SK-N-DZ (cell line): ENCODE data around the gene IGF2R. TPM values are rescaled to one million over a fixed set of nuclear protein-coding genes. Genes with fewer than 3 reads are reported as not detected.
"Not testable (repeated sequence)": the region's sequence is repeated elsewhere in the genome, so short reads cannot be mapped to it uniquely, and the experiment has no call there.

Source experiments
- DNase-seq: peaks from one replicate; pipeline ENCODE4 v3.0.0-alpha.2; 2015; ENCODE audit warnings: low spot score
- polyA plus RNA-seq, 2 experiments: library from polyadenylated mRNA; depleted of rRNA; stranded (reverse); fragments of >200 nt; gene quantifications; 2 replicates each; pipeline ENCODE4 v1.2.3, GENCODE V29; 2014

The IGF2R gene, protein sequence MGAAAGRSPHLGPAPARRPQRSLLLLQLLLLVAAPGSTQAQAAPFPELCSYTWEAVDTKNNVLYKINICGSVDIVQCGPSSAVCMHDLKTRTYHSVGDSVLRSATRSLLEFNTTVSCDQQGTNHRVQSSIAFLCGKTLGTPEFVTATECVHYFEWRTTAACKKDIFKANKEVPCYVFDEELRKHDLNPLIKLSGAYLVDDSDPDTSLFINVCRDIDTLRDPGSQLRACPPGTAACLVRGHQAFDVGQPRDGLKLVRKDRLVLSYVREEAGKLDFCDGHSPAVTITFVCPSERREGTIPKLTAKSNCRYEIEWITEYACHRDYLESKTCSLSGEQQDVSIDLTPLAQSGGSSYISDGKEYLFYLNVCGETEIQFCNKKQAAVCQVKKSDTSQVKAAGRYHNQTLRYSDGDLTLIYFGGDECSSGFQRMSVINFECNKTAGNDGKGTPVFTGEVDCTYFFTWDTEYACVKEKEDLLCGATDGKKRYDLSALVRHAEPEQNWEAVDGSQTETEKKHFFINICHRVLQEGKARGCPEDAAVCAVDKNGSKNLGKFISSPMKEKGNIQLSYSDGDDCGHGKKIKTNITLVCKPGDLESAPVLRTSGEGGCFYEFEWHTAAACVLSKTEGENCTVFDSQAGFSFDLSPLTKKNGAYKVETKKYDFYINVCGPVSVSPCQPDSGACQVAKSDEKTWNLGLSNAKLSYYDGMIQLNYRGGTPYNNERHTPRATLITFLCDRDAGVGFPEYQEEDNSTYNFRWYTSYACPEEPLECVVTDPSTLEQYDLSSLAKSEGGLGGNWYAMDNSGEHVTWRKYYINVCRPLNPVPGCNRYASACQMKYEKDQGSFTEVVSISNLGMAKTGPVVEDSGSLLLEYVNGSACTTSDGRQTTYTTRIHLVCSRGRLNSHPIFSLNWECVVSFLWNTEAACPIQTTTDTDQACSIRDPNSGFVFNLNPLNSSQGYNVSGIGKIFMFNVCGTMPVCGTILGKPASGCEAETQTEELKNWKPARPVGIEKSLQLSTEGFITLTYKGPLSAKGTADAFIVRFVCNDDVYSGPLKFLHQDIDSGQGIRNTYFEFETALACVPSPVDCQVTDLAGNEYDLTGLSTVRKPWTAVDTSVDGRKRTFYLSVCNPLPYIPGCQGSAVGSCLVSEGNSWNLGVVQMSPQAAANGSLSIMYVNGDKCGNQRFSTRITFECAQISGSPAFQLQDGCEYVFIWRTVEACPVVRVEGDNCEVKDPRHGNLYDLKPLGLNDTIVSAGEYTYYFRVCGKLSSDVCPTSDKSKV (N-terminal part only)
- polyA plus RNA-seq (2014; cell fraction: cytosol; rRNA removed), result 9.8 and 13.8 TPM in 2 replicates
- polyA plus RNA-seq (2014; cell fraction: nucleus; rRNA removed), result 9.3 and 12.4 TPM in 2 replicates

DNA sequence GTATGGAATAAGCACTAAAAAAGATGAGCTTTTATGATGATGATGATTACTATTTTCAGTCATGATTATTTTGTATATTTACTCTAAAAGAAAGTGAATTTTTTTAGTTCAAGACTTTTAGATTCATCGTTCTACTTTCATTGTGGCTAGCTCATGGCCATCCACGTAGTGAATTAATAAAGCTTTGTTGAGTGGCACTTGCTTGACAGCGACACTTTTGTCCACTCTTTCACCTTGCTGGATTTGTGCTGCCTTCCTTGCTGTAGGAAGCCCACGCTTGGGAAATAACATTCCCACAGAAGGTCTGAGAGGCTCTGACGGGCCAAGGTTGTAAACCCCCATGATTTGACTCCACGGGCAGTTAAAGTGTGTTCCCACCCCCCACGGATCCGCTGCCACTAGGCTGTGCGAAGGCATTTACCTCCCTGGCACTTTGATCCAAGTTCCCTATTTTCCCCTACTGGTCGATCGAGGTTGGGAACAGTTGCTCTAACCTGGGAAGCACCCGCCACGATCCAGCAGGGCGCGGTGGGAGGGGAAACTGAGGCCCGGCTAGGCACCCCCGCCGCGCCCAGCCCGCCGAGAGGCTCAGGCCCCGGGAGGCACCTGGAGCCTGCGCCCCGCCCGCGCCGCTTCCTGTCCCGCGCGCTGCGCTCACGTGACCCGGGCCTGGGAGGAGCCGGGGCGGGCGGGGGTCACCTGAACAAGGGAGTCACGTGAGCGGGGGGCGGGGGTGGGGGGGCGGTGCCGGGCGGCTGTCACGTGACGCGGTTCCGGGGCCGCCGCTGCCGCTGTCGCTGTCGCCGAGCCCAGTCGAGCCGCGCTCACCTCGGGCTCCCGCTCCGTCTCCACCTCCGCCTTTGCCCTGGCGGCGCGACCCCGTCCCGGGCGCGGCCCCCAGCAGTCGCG lies at the start of gene IGF2R:
TSS of gene IGF2R (plus strand) at position 788 of the 909 bp plus-strand sequence. CDS start 165 bp downstream, outside the sequence.
- peak; percentile 88 for DNase-seq

DNA sequence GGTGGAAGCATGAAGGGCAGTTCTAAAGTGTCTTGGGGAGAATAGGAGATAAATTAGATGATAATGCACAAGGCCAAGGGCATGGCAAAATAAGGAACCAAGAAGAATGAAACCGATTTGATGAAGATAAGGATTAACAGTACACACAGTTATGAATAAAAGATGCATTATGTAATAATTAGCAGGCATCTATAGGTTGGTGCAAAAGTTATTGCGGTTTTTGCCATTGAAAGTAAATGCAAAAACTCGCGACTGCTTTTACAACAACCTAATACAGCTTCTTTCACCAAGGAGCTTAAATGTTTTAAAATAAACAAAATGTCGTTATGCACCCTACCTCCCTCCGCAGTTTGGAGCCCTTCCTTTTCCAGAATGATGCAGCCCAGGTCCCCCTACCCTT lies 49.1 kb upstream of the IGF2R start:
- DNase-seq, result no peak

DNA sequence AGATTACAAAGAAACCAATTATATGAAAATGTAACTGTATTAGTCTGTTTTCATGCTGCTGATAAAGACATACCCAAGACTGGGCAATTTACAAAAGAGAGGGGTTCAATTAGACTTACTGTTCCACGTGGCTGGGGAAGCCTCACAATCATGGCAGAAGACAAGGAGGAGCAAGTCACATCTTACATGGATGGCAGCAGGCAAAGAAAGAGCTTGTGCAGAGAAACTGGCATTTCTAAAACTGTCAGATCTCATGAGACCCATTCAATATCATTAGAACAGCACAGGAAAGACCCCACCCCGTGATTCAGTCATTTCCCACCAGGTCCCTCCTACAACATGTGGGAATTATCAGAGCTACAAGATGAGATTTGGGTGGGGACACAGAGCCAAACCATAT lies 44.7 kb upstream of the IGF2R start:
- not testable (repeated sequence) for DNase-seq

DNA sequence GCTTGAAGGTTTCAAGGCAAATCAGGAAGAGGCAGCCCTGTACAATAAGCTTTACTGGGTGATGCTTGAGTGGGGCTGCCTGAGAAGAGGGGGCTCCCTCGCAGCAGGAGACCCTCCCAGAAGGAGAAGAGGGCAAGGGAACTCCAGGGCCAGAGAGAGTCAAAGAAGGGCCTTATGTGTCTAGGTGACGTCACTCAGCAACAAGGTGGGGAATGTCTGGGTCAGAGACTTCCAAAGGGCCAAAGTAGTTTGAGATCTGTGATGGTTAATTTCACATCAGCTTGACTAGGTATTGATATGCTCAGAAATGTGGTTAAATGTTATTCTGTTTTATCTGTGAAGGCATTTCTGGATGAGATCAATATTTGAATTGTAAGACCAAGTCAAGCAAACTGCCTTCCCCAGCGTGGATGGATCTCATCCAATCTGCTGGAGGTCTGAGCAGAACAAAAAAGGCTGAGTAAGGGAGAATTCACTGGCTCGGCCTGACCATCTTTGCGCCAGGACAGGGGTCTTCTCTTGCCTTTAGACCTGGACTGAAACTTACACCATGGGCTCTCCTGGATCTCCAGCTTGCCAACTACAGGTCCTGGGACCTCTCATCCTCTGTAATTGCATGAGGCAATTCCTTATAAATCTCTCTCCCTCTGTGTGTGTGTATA lies 42.2 kb upstream of the IGF2R start:
- DNase-seq, result no peak

DNA sequence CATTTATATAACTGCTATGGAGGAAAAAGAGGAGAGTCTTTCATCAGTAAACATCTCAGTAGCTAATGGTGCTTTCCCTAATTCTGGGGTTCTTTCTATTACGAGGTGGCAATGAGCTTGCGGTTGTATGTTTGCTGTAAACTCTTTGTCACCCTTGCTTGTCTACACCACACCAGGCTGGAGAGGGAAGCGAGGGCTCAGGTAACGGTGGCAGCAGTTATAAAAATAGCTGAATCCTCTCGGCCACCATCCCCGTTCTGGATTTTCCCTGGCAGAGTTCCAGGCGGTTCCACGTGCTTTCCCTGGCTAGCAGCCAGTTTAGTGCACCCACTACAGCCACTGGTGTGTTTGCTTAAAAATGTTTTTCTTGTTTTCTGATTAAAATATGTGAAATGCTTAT lies 39.1 kb upstream of the IGF2R start:
- no peak for DNase-seq

DNA sequence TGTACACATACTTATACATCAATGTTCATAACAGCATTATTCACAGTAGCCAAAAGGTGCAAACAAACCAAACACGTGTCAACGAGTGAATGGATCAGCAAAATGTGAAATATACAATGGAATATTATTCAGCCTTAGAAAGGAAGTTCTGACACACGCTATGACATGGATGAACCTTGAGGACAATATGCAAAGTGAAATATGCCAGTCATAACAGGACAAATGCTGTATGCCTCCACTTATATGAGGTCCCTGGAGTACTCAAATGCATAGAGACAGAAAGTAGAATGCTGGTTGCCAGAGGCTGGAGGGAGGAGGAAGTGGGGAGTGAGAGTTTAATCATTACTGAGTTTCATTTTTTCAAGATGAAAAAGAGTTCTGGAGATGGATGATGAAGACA lies 37.8 kb upstream of the IGF2R start:
- DNase-seq, result no peak

DNA sequence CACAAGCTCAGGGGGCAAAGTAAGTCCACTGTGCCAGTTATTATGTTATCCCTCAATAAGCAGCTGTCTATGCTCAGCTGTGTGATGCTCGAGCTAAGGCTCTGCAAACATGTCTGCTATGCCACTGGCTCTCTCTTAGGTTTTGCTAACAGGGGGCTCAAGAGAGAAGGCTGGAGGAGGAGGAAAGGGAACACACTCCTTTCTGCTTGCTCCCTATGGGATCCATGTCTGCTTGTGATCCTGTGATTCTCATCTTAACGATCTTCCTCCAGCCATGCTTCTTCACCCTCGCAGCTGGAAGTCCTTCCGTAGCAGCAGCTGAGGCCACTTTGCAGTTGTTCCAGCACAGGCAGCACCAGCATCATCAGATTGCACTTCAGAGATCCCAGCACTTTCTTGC lies 37.0 kb upstream of the IGF2R start:
- no peak for DNase-seq

DNA sequence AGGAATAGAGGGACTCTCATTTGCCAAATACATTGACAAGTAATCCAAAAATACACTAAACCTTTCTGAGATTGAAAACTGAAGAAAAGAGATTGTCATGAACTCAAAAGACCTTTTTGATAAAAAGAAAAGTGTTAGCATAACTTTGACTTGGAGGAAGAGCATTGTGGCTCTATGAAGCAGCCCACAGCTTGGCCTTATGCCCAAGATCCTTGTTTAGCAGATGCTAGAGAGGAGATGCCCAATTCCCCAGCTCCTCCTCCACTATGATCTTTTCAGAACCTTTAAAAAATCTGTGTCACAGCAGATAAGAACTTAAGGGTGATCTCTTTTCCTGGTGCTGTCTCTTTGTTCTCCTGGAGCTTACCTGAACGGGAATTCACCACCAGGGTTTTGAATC lies 35.8 kb upstream of the IGF2R start:
- DNase-seq, result no peak

DNA sequence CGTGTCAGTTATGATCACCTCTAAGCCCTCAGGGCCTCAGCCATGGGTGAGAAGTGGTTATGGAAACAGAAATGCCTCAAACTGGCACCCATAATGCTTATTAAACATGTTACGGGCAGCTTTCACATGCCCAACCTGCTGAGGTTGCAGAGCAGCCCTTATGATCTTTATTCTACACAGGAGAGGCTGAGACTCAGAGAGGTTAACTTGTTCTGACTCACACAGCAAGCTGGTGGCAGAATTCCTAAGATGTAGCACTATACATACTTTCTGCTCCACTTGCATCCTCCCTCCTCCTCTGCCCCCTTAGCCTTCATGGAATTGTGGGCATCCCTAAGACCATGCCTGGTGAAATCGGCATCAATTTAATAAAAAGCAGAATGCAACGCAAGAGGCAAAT lies 34.7 kb upstream of the IGF2R start:
- no peak for DNase-seq

DNA sequence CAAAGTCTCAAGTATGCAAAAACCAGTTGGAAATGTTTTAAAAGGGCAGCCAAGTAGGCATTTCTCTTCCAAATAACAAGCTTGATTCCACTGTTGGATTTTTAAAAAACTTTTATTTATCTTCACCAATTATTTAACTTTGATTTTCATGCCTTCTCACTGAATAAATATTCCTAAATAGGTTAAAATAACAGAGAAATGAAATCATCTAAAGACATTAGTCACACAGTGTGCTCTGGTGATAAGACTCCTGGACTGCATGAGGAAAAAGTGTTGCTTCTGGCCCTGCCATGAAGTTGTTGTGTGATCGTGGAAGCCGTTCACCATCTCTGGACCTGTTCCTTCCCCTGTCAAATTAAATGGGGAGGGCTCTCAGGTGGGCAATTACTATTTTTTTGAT lies 33.8 kb upstream of the IGF2R start:
- DNase-seq, result no peak

DNA sequence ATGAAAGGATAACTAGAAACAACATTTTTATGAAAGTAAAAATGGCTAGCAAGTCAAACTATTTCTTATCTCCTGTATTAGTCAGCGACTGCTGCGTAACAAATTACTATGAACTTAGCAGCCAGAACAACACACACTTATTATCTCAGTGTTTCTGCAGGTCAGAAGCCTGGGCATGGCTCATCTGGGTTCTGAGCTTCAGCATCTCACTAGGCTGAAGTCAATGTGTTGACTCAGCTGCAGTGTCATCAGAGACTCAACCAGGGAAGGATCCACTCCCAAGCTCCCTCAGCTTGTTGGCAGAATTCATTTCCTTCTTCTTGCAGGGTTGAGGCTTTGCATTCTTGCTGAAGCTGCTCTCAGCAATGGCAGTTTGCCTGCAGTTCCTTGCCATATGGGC lies 33.2 kb upstream of the IGF2R start:
- no peak for DNase-seq

DNA sequence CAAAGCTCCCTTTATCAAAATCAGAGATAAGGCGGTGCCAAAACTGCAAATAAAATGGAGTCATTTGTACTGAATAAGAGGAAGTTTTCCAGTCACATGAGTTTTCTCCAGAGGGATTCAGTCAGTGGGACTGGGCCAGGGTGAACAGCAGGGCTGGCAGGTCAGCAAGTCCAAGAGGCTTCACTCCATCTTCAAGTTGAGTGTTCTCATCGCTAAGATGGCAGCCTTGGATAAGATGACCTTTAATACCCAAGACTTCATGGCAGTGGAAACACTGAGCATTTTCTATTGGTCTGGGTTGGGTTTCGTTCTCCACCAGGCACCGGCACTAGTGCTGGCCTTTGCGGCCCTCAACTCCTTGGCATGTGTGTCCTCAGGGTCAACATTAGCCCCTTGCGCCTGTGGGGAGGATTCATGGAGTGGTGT lies 29.3 kb upstream of the IGF2R start:
- DNase-seq, result no peak

DNA sequence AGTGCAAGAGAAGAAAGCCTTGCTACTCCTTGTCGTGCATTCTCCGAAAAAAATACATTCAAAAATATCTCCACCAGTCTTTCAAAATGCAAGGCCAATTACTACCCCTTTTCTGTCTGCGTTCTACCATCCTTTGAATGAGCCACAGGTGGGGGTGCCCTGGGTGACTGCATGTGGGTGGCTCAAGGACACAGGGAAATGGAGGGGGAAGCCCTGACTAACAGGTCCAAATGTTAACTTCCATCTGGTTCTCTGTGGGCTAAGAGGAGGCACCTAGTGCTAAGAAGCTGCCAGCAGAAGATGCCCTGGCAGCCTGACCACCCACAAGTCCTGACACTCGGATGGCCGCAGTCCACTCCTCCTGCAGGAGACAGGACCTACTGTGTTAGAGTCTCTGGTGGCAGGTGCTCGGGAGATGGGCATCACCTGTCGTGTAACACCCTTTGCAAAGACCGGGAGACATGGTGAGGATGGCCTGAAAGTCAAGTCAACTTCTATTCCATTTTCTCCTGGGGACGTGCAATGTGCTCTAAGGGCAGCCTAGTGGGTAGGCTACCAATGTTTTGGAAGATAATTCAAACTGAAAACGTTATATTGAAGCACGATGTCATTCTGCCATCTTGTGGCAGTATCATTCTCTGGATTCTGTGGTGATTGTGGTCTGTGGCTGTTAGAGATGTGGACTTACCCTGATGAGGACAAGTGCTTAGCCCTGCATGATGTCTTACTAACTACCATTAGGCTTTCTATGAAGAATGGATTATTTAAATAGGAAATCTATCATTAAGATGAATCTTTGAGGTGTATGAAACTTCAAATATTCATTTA lies 27.4 kb upstream of the IGF2R start:
- DNase-seq, result peak; percentile 9

DNA sequence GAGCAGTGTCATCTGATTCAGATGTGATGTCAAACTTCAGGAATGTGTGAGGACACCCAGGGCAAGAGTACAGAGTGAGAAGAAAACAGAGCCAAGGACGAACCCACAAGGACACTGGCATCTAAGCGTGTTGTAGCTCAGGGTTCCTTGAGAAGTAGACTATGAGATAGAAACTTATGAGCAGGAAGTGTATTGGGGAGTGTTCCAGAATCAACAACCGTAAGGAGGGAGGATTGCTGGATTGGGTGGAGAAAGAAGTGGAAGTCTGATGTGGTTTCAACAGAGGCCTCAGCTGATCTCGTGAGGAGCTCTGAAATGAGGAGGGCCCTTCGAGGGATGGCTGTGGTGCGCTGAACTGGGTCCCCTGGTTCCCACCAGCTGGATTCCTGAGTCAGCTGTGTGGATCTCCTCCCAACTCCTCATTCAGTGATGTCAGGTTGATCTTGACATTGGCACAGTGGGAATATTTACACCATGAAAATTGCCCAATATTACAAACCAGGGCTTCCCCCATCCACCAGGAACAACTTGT lies 25.7 kb upstream of the IGF2R start:
- DNase-seq, result no peak

DNA sequence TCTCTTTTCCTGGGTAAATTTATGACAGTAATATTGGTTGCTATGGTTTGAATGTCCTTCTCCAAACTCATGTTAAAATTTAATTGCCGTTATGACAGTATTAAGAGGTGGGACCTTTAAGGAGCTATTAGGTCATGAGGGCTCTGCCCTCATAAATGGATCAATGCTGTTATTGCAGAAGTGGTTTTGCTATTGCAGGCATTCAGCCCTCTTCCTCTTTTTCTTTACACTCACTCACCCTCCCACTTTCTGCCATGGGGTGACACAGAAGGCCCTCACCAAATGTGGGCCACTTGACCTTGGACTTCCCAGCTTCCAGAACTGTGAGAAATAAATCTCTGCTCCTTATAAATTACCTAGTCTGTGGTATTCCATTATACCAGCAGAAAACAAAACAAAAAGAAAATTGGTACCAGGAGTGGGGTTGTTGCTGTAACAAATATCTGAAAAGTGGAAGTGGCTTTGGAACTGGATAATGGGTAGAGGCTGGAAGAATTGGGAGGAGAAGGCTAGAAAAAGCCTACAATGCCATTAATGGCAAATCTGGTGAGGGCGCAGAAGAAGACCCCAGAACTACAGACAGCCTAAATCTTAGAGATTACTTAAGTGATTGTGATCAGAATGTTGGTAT lies 24.8 kb upstream of the IGF2R start:
- DNase-seq, result no peak

DNA sequence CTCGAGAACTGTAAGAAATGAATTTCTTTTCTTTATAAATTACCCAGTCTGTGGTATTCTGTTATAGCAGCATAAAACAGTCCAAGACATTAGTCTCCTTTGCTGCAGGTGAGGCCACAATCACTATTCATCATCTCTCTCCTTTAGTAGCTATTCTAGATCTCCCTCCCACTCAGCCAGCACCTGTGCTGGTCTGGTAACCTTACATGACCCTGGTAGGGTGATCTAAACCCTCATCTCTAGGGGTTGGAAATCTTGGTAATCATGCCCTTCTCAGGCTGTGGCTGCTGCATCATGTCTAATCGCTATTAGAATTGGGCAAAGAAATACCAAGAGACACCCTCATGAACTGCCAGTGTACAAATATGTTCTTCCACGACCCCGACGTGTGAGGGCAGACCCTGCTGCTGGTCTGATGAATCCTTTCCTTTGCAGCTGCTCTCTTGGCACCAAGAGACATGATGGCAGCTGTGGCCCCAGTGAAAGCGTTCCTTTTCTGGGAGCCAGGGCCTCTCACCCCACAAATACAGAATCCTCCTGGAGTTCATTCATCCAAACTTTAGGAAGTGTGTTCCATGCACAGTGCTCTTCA lies 23.0 kb upstream of the IGF2R start:
- DNase-seq, result no peak

DNA sequence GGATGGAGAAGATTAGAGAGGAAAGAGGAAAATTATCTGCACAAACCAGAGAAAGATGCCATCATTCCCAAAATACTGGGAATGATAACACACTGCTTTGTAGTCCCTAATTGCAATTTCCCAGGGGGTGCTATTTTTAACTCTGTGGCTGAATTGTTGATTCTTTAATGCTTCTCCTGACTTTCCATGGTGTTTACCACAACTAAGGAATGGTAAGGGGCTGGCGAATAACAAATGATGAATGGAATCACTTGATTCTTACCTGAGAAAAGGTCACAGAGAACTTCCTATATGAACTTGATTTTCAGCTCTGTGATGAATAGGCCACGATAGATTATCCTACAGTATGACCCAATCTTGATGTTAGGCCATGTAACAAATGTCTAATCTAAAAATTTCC lies 22.0 kb upstream of the IGF2R start:
- no peak for DNase-seq

DNA sequence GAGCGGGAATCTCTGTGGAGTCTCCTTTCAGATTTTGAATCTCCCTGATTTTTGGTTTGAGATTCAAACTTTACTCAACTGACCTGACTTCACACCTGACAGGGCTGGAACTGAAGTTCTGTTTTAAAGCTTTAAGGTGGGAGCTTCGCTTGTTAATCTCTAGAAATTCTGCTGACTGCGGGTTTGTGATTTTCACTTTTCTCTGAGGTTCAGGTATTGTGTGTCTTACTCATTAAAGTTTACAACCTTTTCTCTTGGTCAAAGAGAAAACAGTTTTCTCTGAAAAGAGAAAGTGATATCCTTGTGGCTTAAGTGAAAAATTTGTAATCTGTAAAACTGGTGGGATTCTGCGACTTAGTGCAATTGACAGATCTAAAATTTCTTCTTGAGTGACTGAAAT lies 20.7 kb upstream of the IGF2R start:
- DNase-seq, result no peak
